Upper lobe of right lung (tissue), 1 donor: ENCODE results near the gene RAB5A. TPM values are rescaled to one million over a fixed set of nuclear protein-coding genes. Genes with fewer than 3 reads are reported as not detected.
A peak's percentile ranks its signal among the peaks of the same experiment; 100 is the strongest.

Source experiments
- ATAC-seq: fragments of 200-7000 bp; cut with Tn5 transposase; one replicate; pipeline ENCODE4 v1.9.1; 2020; ENCODE audit warnings: mild to moderate bottlenecking, moderate library complexity
- DNase-seq: peaks from one replicate; pipeline ENCODE4 v3.0.0-alpha.2; 2020
- H3K27ac ChIP-seq: fragments of 200-600 bp; one replicate; pipeline ENCODE4 v1.8.0; 2022
- H3K27me3 ChIP-seq: fragments of 200-600 bp; one replicate; pipeline ENCODE4 v1.8.0; 2022; ENCODE audit warnings: mild to moderate bottlenecking
- H3K36me3 ChIP-seq: fragments of 200-600 bp; one replicate; pipeline ENCODE4 v1.8.0; 2022
- H3K4me1 ChIP-seq: fragments of 200-600 bp; one replicate; pipeline ENCODE4 v1.8.0; 2022
- H3K4me3 ChIP-seq: fragments of 200-600 bp; one replicate; pipeline ENCODE4 v1.8.0; 2022; ENCODE audit warnings: mild to moderate bottlenecking
- H3K9me3 ChIP-seq: fragments of 200-600 bp; one replicate; pipeline ENCODE4 v1.8.0; 2022
- CTCF ChIP-seq: fragments of 200-600 bp; IDR thresholded peaks from one replicate; pipeline ENCODE4 v1.8.0; 2022; ENCODE audit warnings: antibody characterized with exemption
- intact Hi-C: fragments of 100-400 bp; cut with DNase I; formaldehyde crosslinking; loops from one replicate; pipeline ENCODE4 v1.11.0; 2022
- total RNA-seq: library from RNA; stranded (reverse); fragmentation: NEBNext Ultra II Directional; extraction: Animal tissue kit (Norgen Biotek cat#: 25700); gene quantifications from one replicate; pipeline ENCODE4 v1.2.1, GENCODE V29; 2021
- donor health status: DM: no; HTN: yes; CAD: no; lungs with severe emphysema.

Gene RAB5A
- total RNA-seq, 1 donor from 2014 or later, result 71.7 TPM

GRCh38 chr3:19938295-19938627 lies 8.6 kb upstream of the RAB5A start:
- no peak overlapping the region for H3K4me3 ChIP-seq
- H3K36me3 ChIP-seq, result no peaks in the 10 kb centered on the region
- ATAC-seq (no peak), DNase-seq (no peak)
- intact Hi-C loops, result no loop called here
- no peaks in the 10 kb centered on the region for H3K9me3 ChIP-seq
- TF ChIP-seq CTCF, result no peak
- H3K4me1 ChIP-seq, result no peaks in the 10 kb centered on the region
- peaks cover 4% of the 10 kb centered on the region for H3K27me3 ChIP-seq
- no peak overlapping the region for H3K27ac ChIP-seq

GRCh38 chr3:19940643-19941042 lies 6.3 kb upstream of the RAB5A start:
- TF ChIP-seq CTCF, result no peak
- Histone ChIP-seq H3K4me3 (no peak overlapping the region), H3K4me1 (peaks cover 1% of the 10 kb centered on the region), H3K27me3 (no peaks in the 10 kb centered on the region), H3K9me3 (no peaks in the 10 kb centered on the region), H3K27ac (no peak overlapping the region), H3K36me3 (no peaks in the 10 kb centered on the region)
- intact Hi-C loops, result no loop called here
- DNase-seq (no peak), ATAC-seq (no peak)

- no peak for TF ChIP-seq CTCF
- H3K9me3 ChIP-seq, result no peaks in the 10 kb centered on the region
- intact Hi-C loops, result no loop called here
- no peak overlapping the region for H3K4me3 ChIP-seq
- peaks cover 34% of the 10 kb centered on the region for H3K4me1 ChIP-seq
- no peak overlapping the region for H3K27ac ChIP-seq
- no peak for DNase-seq
- no peaks in the 10 kb centered on the region for H3K27me3 ChIP-seq
- peaks cover 2% of the 10 kb centered on the region for H3K36me3 ChIP-seq
- ATAC-seq, result no peak
Measured at GRCh38 chr3:19945534-19945933, 1.4 kb upstream of the RAB5A start.

GRCh38 chr3:19945969-19946831 lies 697 bp upstream of the RAB5A start:
- DNase-seq, result no peak
- H3K27me3 ChIP-seq, result no peaks in the 10 kb centered on the region
- intact Hi-C loops, result no loop called here

GRCh38 chr3:19947549-19948225 lies 790 bp downstream of the RAB5A start:
- intact Hi-C loops, result no loop called here
- H3K27ac ChIP-seq, result peak overlapping the region; percentile 94
- peaks cover 37% of the 10 kb centered on the region for H3K4me1 ChIP-seq
- peaks cover 22% of the 10 kb centered on the region for H3K36me3 ChIP-seq
- H3K27me3 ChIP-seq, result no peaks in the 10 kb centered on the region
- DNase-seq (no peak), ATAC-seq (peak; percentile 55)
- H3K4me3 ChIP-seq, result peak overlapping the region; percentile 71
- no peak for TF ChIP-seq CTCF
- no peaks in the 10 kb centered on the region for H3K9me3 ChIP-seq

More at GRCh38 chr3:19945969-19946831, 697 bp upstream of the RAB5A start:
- Histone ChIP-seq H3K36me3 (peaks cover 8% of the 10 kb centered on the region), H3K9me3 (no peaks in the 10 kb centered on the region), H3K4me1 (peaks cover 35% of the 10 kb centered on the region), H3K27ac (peak overlapping the region; percentile 94), H3K4me3 (peak overlapping the region; percentile 71)
- TF ChIP-seq CTCF, result no peak
- peak; percentile 1 for ATAC-seq
